ENCODE results near the gene EOGT.

GRCh38 chr3:69033470-69033869, 20.0 kb upstream of the EOGT start:
- TF ChIP-seq, protein P1, sequence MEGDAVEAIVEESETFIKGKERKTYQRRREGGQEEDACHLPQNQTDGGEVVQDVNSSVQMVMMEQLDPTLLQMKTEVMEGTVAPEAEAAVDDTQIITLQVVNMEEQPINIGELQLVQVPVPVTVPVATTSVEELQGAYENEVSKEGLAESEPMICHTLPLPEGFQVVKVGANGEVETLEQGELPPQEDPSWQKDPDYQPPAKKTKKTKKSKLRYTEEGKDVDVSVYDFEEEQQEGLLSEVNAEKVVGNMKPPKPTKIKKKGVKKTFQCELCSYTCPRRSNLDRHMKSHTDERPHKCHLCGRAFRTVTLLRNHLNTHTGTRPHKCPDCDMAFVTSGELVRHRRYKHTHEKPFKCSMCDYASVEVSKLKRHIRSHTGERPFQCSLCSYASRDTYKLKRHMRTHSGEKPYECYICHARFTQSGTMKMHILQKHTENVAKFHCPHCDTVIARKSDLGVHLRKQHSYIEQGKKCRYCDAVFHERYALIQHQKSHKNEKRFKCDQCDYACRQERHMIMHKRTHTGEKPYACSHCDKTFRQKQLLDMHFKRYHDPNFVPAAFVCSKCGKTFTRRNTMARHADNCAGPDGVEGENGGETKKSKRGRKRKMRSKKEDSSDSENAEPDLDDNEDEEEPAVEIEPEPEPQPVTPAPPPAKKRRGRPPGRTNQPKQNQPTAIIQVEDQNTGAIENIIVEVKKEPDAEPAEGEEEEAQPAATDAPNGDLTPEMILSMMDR (IDR thresholded peaks at IDR 0.05; ENCODE audit: low read depth, low read length): no peak
- no peak for TF ChIP-seq POLR2A (IDR thresholded peaks at IDR 0.05; ENCODE audit: extremely low read depth, insufficient read length)
